HepG2 (cell line): Measurements from ENCODE around the gene CBX2. TPM values are rescaled to one million over a fixed set of nuclear protein-coding genes. Genes with fewer than 3 reads are reported as not detected.

Experiments used
- AGO1 ChIP-seq: fragments of 200-400 bp; formaldehyde crosslinking; IDR thresholded peaks from 2 replicates; pipeline ENCODE4 v1.6.1; 2017; ENCODE audit warnings: mild to moderate bottlenecking, low read depth, low read length, moderate library complexity; ENCODE audit not compliant: poor library complexity, severe bottlenecking
- AHR ChIP-seq: IDR thresholded peaks from 2 replicates; pipeline ENCODE4 v1.6.1; 2018; ENCODE audit warnings: missing genetic modification reagents, missing compliant biosample characterization
- ARID5B ChIP-seq: IDR thresholded peaks from 2 replicates; pipeline ENCODE4 v1.4.0; 2020; ENCODE audit warnings: mild to moderate bottlenecking, missing genetic modification reagents
- FOXK1 ChIP-seq: sonication (generic); formaldehyde crosslinking; IDR thresholded peaks from 2 replicates; pipeline ENCODE4 v1.4.0; 2020; ENCODE audit warnings: low read depth, missing genetic modification reagents, borderline replicate concordance
- HNRNPH1 ChIP-seq: fragments of 200-400 bp; formaldehyde crosslinking; optimal IDR thresholded peaks from 2 replicates; pipeline ENCODE3; 2017; ENCODE audit warnings: mild to moderate bottlenecking, low read depth, low read length
- ISL2 ChIP-seq: sonication (generic); formaldehyde crosslinking; IDR thresholded peaks from 2 replicates; pipeline ENCODE4 v1.5.0; 2020; ENCODE audit warnings: missing genetic modification reagents
- NFYC ChIP-seq: IDR thresholded peaks from 2 replicates; pipeline ENCODE4 v1.6.1; 2016; ENCODE audit warnings: missing genetic modification reagents, missing compliant biosample characterization
- POGZ ChIP-seq: sonication (generic); formaldehyde crosslinking; IDR thresholded peaks from 2 replicates; pipeline ENCODE4 v1.4.0; 2020; ENCODE audit warnings: mild to moderate bottlenecking, missing genetic modification reagents
- RELA ChIP-seq: sonication (generic); formaldehyde crosslinking; IDR thresholded peaks from 2 replicates; pipeline ENCODE4 v1.4.0; 2020; ENCODE audit warnings: missing genetic modification reagents
- RFX5 ChIP-seq: IDR thresholded peaks from 2 replicates; pipeline ENCODE4 v1.6.1; 2011; ENCODE audit warnings: low read depth, low read length, improper control_type of control experiment
- SAFB2 ChIP-seq: sonication (generic); formaldehyde crosslinking; IDR thresholded peaks from 2 replicates; pipeline ENCODE4 v1.5.1; 2020; ENCODE audit warnings: missing genetic modification reagents, low read depth, mild to moderate bottlenecking, borderline replicate concordance
- SOX13 ChIP-seq, 3 experiments: fragments of 450-650 bp in 1 of 3; sonication (generic) in 1 of 3; formaldehyde crosslinking in 1 of 3; IDR thresholded peaks in 2 of 3; conservative IDR thresholded peaks in 1 of 3; 2 replicates each; pipeline versions ENCODE4 v1.5.0 to v1.6.1; 2016 to 2020; ENCODE audit warnings: antibody characterized with exemption in 1 of 3, mild to moderate bottlenecking in 1 of 3, missing compliant biosample characterization in 1 of 3, missing genetic modification reagents in 1 of 3, moderate library complexity in 1 of 3
- TSC22D2 ChIP-seq: sonication (generic); formaldehyde crosslinking; IDR thresholded peaks from 2 replicates; pipeline ENCODE4 v1.5.1; 2020; ENCODE audit warnings: missing genetic modification reagents, mild to moderate bottlenecking, borderline replicate concordance
- ZNF282 ChIP-seq: fragments of 450-650 bp; IDR thresholded peaks from 2 replicates; pipeline ENCODE4 v1.6.1; 2018; ENCODE audit not compliant: partially characterized antibody
- ZNF335 ChIP-seq: sonication (generic); formaldehyde crosslinking; IDR thresholded peaks from 2 replicates; pipeline ENCODE4 v1.4.0; 2020; ENCODE audit warnings: missing genetic modification reagents
- ZNF572 ChIP-seq: sonication (generic); formaldehyde crosslinking; IDR thresholded peaks from 2 replicates; pipeline ENCODE4 v1.5.1; 2020; ENCODE audit warnings: mild to moderate bottlenecking, missing genetic modification reagents
- ZNF580 ChIP-seq: IDR thresholded peaks from 2 replicates; pipeline ENCODE4 v1.6.1; 2016; ENCODE audit warnings: low read depth, borderline replicate concordance
- ZNF589 ChIP-seq: sonication (generic); formaldehyde crosslinking; conservative IDR thresholded peaks from 2 replicates; pipeline ENCODE4 v1.8.0; 2022; ENCODE audit warnings: mild to moderate bottlenecking, moderate library complexity, missing genetic modification reagents
- polyA plus RNA-seq, 8 experiments: library from polyadenylated mRNA; depleted of rRNA in 3 of 8; stranded (reverse) in 7 of 8; unstranded in 1 of 8; fragments of >200 nt; fragmentation: Illumina TruSeq in 4 of 8; extraction: Trizol in 4 of 8; gene quantifications; 2 replicates each; pipeline versions ENCODE4 v1.2.1 to v1.2.3, GENCODE V29; 2011 to 2016; ENCODE audit warnings: low read depth in 4 of 8, missing spikeins in 1 of 8, mixed read lengths in 1 of 8; ENCODE audit not compliant: insufficient read depth in 1 of 8
- total RNA-seq, 5 experiments: library from RNA; depleted of rRNA; stranded (reverse); fragments of >200 nt; fragmentation: Illumina TruSeq; extraction: Trizol; gene quantifications; 2 replicates each; pipeline ENCODE4 v1.2.3, GENCODE V29; 2016; ENCODE audit warnings: low read depth in 1 of 5
- TF ChIP-seq, protein P1 (sequence below): sonication (generic); formaldehyde crosslinking; conservative IDR thresholded peaks from 2 replicates; pipeline ENCODE4 v1.8.0; 2022; ENCODE audit warnings: low read depth, missing genetic modification reagents
- TF ChIP-seq, protein P2 (sequence below): sonication (generic); formaldehyde crosslinking; IDR thresholded peaks from 2 replicates; pipeline ENCODE4 v1.8.0; 2022; ENCODE audit warnings: missing genetic modification reagents, mild to moderate bottlenecking, inconsistent platforms, borderline replicate concordance

The CBX2 gene
- total and polyA plus RNA-seq, 2 of the 13 experiments (the other 11 are each of a cell fraction or from before 2014, with no cell fraction given) = 14.5 to 31.1 TPM

GRCh38 chr17:79732804-79733691 is 44.9 kb upstream of the CBX2 start (continued):
- TF ChIP-seq ZNF589 = 0 out of 2 replicates have a peak, but pooled peaks have one; percentile 51
- no peak for TF ChIP-seq HNRNPH1
- no peak for TF ChIP-seq NFYC (CRISPR knock-in tag)
- TF ChIP-seq SAFB2 (CRISPR knock-in tag) = no peak
- no peak for TF ChIP-seq AHR (CRISPR knock-in tag)
- TF ChIP-seq SOX13 (IDR thresholded peaks at IDR 0.05) = no peak
- TF ChIP-seq SOX13 (CRISPR knock-in tag; conservative IDR thresholded peaks at IDR 0.05 in 1 of 2, IDR thresholded peaks at IDR 0.05 in 1 of 2) = peak in 1 of 2 experiments; percentile 21; a peak in 1 of 4 replicates
- TF ChIP-seq, protein P1, sequence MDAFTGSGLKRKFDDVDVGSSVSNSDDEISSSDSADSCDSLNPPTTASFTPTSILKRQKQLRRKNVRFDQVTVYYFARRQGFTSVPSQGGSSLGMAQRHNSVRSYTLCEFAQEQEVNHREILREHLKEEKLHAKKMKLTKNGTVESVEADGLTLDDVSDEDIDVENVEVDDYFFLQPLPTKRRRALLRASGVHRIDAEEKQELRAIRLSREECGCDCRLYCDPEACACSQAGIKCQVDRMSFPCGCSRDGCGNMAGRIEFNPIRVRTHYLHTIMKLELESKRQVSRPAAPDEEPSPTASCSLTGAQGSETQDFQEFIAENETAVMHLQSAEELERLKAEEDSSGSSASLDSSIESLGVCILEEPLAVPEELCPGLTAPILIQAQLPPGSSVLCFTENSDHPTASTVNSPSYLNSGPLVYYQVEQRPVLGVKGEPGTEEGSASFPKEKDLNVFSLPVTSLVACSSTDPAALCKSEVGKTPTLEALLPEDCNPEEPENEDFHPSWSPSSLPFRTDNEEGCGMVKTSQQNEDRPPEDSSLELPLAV (CRISPR knock-in tag) = no peak
- 0 out of 2 replicates have a peak, but pooled peaks have one; percentile 65 for TF ChIP-seq TSC22D2 (CRISPR knock-in tag)
- peak; percentile 77; the same call in 1 of the 2 replicates for TF ChIP-seq ARID5B (CRISPR knock-in tag)
- TF ChIP-seq AGO1 = no peak
- TF ChIP-seq, protein P2, sequence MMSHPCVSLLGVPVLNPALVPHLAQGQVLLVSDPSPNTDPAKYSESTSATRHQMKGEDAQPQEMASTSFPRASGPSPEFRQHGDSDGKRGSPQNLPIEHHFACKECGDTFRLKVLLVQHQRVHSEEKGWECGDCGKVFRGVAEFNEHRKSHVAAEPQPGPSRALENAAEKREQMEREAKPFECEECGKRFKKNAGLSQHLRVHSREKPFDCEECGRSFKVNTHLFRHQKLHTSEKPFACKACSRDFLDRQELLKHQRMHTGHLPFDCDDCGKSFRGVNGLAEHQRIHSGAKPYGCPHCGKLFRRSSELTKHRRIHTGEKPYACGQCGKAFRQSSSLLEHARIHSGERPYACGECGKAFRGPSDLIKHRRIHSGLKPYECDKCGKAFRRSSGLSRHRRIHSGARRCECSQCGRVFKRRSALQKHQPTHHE (CRISPR knock-in tag) = peak; percentile 78; the same call in 1 of the 2 replicates
- TF ChIP-seq ZNF580 (CRISPR knock-in tag) = peak; percentile 83; the same call in 1 of the 2 replicates
- TF ChIP-seq RFX5 = no peak
- no peak for TF ChIP-seq RELA (CRISPR knock-in tag)
- TF ChIP-seq ZNF572 (CRISPR knock-in tag) = peak; percentile 34; the same call in 1 of the 2 replicates
- no peak for TF ChIP-seq ZNF282
- TF ChIP-seq ZNF335 = no peak
- TF ChIP-seq POGZ (CRISPR knock-in tag) = peak; percentile 26
- TF ChIP-seq FOXK1 = no peak
- TF ChIP-seq ISL2 (CRISPR knock-in tag) = 0 out of 2 replicates have a peak, but pooled peaks have one; percentile 18
